ENCODE measurements around the gene TRAP1.

DNA sequence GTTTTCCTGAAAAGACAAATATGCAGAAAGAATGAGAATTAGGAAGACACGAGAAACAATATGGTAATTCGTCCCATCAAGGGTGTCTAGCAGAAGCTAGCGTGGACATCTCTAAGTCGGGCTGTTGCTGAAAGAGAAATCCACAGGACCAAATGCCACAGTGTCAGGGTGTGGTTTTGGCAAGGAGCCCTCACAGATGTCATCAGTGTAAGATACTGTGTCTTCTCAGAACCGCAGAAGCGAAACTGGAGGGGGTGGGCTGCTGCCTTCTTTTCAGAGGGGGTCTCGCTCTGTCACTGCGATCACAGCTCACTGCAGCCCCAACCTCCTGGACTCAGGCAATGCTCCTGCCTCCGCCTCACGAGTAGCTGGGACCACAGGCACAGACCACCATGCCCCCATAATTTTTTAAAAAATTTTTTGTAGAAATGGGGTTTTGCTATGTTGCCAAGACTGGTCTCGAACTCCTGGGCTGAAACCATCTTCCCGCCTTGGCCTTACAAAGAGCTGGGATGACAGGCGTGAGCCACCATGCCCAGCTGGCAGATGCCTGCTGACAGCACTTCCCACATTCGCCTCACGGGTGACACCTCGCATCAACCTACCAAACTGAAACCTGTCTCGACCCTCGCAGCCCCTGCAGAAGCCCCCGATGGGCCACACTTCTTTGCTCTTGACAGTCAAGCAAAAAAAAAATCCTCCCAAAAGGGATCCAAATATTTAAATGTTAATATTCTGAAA lies 26.2 kb downstream of the TRAP1 start:
- no peak for TF ChIP-seq FOXA1 (IDR thresholded peaks at IDR 0.05)
- TF ChIP-seq, protein P1, sequence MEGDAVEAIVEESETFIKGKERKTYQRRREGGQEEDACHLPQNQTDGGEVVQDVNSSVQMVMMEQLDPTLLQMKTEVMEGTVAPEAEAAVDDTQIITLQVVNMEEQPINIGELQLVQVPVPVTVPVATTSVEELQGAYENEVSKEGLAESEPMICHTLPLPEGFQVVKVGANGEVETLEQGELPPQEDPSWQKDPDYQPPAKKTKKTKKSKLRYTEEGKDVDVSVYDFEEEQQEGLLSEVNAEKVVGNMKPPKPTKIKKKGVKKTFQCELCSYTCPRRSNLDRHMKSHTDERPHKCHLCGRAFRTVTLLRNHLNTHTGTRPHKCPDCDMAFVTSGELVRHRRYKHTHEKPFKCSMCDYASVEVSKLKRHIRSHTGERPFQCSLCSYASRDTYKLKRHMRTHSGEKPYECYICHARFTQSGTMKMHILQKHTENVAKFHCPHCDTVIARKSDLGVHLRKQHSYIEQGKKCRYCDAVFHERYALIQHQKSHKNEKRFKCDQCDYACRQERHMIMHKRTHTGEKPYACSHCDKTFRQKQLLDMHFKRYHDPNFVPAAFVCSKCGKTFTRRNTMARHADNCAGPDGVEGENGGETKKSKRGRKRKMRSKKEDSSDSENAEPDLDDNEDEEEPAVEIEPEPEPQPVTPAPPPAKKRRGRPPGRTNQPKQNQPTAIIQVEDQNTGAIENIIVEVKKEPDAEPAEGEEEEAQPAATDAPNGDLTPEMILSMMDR (IDR thresholded peaks at IDR 0.05; ENCODE audit: low read depth, low read length, missing input control), result no peak
- no peak for TF ChIP-seq JUND (IDR thresholded peaks at IDR 0.05)
- TF ChIP-seq SP1 (IDR thresholded peaks at IDR 0.05), result no peak
- TF ChIP-seq EGR1 (IDR thresholded peaks at IDR 0.05; ENCODE audit: low read depth in 2 of 2), result no peak
- TF ChIP-seq HNF4G (IDR thresholded peaks at IDR 0.05), result no peak
- no peak for TF ChIP-seq RAD21 (IDR thresholded peaks at IDR 0.05)
- TF ChIP-seq, protein P2, sequence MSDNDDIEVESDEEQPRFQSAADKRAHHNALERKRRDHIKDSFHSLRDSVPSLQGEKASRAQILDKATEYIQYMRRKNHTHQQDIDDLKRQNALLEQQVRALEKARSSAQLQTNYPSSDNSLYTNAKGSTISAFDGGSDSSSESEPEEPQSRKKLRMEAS (IDR thresholded peaks at IDR 0.05), result no peak

All from liver (tissue), 3 donors.